GM12892 (cell line): Measurements from ENCODE around the gene NCOA1.

Experiments used
- POLR2A ChIP-seq: IDR thresholded peaks from 2 replicates; pipeline ENCODE4 v1.6.1; 2011; ENCODE audit warnings: low read depth, low read length, control low read depth
- TAF1 ChIP-seq: IDR thresholded peaks from 2 replicates; pipeline ENCODE4 v1.6.1; 2011; ENCODE audit warnings: low read depth, mild to moderate bottlenecking, control low read depth, low read length, borderline replicate concordance

DNA sequence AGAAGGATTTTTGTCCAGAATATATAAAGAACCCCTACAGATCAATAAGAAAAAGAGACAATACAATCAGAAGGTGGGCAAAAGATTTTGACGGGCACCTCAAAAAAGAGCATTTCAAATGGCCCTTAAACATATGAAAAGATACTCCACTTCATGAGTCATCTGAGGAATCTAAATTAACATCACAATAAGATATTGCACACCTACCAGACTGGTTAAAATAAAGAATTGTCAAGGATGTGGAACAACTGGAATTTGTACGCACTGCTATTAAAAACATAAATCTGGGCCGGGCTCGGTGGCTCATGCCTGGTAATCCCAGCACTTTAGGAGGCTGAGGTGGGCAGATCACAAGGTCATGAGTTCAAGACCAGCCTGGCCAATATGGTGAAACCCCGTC lies 17.0 kb upstream of the NCOA1 start:
- no peak for TF ChIP-seq POLR2A
- TF ChIP-seq TAF1: no peak
